ENCODE measurements around the gene TSHZ1. TPM values are rescaled to one million over a fixed set of nuclear protein-coding genes. Genes with fewer than 3 reads are reported as not detected.

TSHZ1 gene
- total and polyA plus RNA-seq, 4 donors: 6.2 to 19.9 (median 11.2) TPM

GRCh38 chr18:75250471-75250821 lies 39.8 kb downstream of the TSHZ1 start:
- H3K4me3 ChIP-seq: no peak overlapping the region
- H3K9me3 ChIP-seq (ENCODE audit: control insufficient read depth in 4 of 4, insufficient read depth in 3 of 4, low read length in 3 of 4): no peaks in the 10 kb centered on the region
- ATAC-seq (ENCODE audit: insufficient read depth, low FRiP score) (no peak), DNase-seq (no peak)
- H3K27ac ChIP-seq (ENCODE audit: low read depth in 1 of 2, low read length in 1 of 2): no peak overlapping the region
- TF ChIP-seq CTCF (IDR thresholded peaks at IDR 0.05; ENCODE audit: control extremely low read depth, extremely low read depth): no peak
- 94 to 95% methylated on average over 20 of the region's 20 CpGs for WGBS, 2 donors
- H3K36me3 ChIP-seq (ENCODE audit: control insufficient read depth in 4 of 4, insufficient read depth in 4 of 4, low read length in 4 of 4): no peaks in the 10 kb centered on the region
- H3K4me1 ChIP-seq (ENCODE audit: control insufficient read depth in 5 of 5, insufficient read depth in 5 of 5, low read length in 5 of 5): peaks cover 7 to 69% (median 17%) of the 10 kb centered on the region in 5 donors
- no peak overlapping the region for H3K9ac ChIP-seq (ENCODE audit: insufficient read depth in 1 of 2, low read length in 2 of 2)
- no peaks in the 10 kb centered on the region for H3K27me3 ChIP-seq (ENCODE audit: control insufficient read depth in 3 of 3, insufficient read depth in 3 of 3, low read length in 2 of 3)

- H3K4me1 ChIP-seq (ENCODE audit: control insufficient read depth in 5 of 5, insufficient read depth in 5 of 5, low read length in 5 of 5): peaks cover 7 to 69% (median 17%) of the 10 kb centered on the region in 5 donors
- no peak overlapping the region for H3K27ac ChIP-seq (ENCODE audit: low read depth in 1 of 2, low read length in 1 of 2)
- no peaks in the 10 kb centered on the region for H3K9me3 ChIP-seq (ENCODE audit: control insufficient read depth in 4 of 4, insufficient read depth in 3 of 4, low read length in 3 of 4)
- TF ChIP-seq CTCF (IDR thresholded peaks at IDR 0.05; ENCODE audit: control extremely low read depth, extremely low read depth): no peak
- no peak overlapping the region for H3K9ac ChIP-seq (ENCODE audit: insufficient read depth in 1 of 2, low read length in 2 of 2)
- 80 to 81% methylated on average over 5 of the region's 5 CpGs for WGBS, 2 donors
- no peaks in the 10 kb centered on the region for H3K36me3 ChIP-seq (ENCODE audit: control insufficient read depth in 4 of 4, insufficient read depth in 4 of 4, low read length in 4 of 4)
- no peak overlapping the region for H3K4me3 ChIP-seq
- DNase-seq (no peak), ATAC-seq (ENCODE audit: insufficient read depth, low FRiP score) (no peak)
- no peaks in the 10 kb centered on the region for H3K27me3 ChIP-seq (ENCODE audit: control insufficient read depth in 3 of 3, insufficient read depth in 3 of 3, low read length in 2 of 3)
Measured at GRCh38 chr18:75251466-75251865, 40.9 kb downstream of the TSHZ1 start.

- no peak for TF ChIP-seq CTCF (IDR thresholded peaks at IDR 0.05; ENCODE audit: control extremely low read depth, extremely low read depth)
- H3K9me3 ChIP-seq (ENCODE audit: control insufficient read depth in 4 of 4, insufficient read depth in 3 of 4, low read length in 3 of 4): no peaks in the 10 kb centered on the region
- no peak overlapping the region for H3K27ac ChIP-seq (ENCODE audit: low read depth in 1 of 2, low read length in 1 of 2)
- peaks cover 7 to 69% (median 15%) of the 10 kb centered on the region in 5 donors for H3K4me1 ChIP-seq (ENCODE audit: control insufficient read depth in 5 of 5, insufficient read depth in 5 of 5, low read length in 5 of 5)
- H3K4me3 ChIP-seq: no peak overlapping the region
- H3K27me3 ChIP-seq (ENCODE audit: control insufficient read depth in 3 of 3, insufficient read depth in 3 of 3, low read length in 2 of 3): no peaks in the 10 kb centered on the region
- DNase-seq (no peak), ATAC-seq (ENCODE audit: insufficient read depth, low FRiP score) (no peak)
- H3K9ac ChIP-seq (ENCODE audit: insufficient read depth in 1 of 2, low read length in 2 of 2): peak overlapping the region in 1 of 2 donors; percentile 62
- H3K36me3 ChIP-seq (ENCODE audit: control insufficient read depth in 4 of 4, insufficient read depth in 4 of 4, low read length in 4 of 4): no peaks in the 10 kb centered on the region
- 72 to 88% methylated on average over 2 of the region's 2 CpGs for WGBS, 2 donors
Measured at GRCh38 chr18:75252136-75252535, 41.5 kb downstream of the TSHZ1 start.

- Histone ChIP-seq H3K9ac (ENCODE audit: insufficient read depth in 1 of 2, low read length in 2 of 2) (peak overlapping the region in 1 of 2 donors; percentile 59), H3K27me3 (ENCODE audit: control insufficient read depth in 3 of 3, insufficient read depth in 3 of 3, low read length in 2 of 3) (no peaks in the 10 kb centered on the region), H3K4me1 (ENCODE audit: control insufficient read depth in 5 of 5, insufficient read depth in 5 of 5, low read length in 5 of 5) (peaks cover 7 to 71% (median 18%) of the 10 kb centered on the region in 5 donors), H3K36me3 (ENCODE audit: control insufficient read depth in 4 of 4, insufficient read depth in 4 of 4, low read length in 4 of 4) (no peaks in the 10 kb centered on the region), H3K4me3 (no peak overlapping the region), H3K9me3 (ENCODE audit: control insufficient read depth in 4 of 4, insufficient read depth in 3 of 4, low read length in 3 of 4) (no peaks in the 10 kb centered on the region), H3K27ac (ENCODE audit: low read depth in 1 of 2, low read length in 1 of 2) (peak overlapping the region in 1 of 2 donors; percentile 23)
- TF ChIP-seq CTCF (IDR thresholded peaks at IDR 0.05; ENCODE audit: control extremely low read depth, extremely low read depth): no peak
- WGBS, 2 donors: 90 to 97% methylated on average over 1 of the region's 1 CpG
- DNase-seq (no peak), ATAC-seq (ENCODE audit: insufficient read depth, low FRiP score) (no peak)
Measured at GRCh38 chr18:75253043-75253442, 42.4 kb downstream of the TSHZ1 start.
